ENCODE measurements around the gene GPX4. TPM values are rescaled to one million over a fixed set of nuclear protein-coding genes. Genes with fewer than 3 reads are reported as not detected.
A peak's percentile ranks its signal among the peaks of the same experiment; 100 is the strongest.
"Not testable (repeated sequence)": the region's sequence is repeated elsewhere in the genome, so short reads cannot be mapped to it uniquely, and the experiment has no call there.

GPX4 gene
- total RNA-seq, 1 donor from 2014 or later, result 345 TPM

DNA sequence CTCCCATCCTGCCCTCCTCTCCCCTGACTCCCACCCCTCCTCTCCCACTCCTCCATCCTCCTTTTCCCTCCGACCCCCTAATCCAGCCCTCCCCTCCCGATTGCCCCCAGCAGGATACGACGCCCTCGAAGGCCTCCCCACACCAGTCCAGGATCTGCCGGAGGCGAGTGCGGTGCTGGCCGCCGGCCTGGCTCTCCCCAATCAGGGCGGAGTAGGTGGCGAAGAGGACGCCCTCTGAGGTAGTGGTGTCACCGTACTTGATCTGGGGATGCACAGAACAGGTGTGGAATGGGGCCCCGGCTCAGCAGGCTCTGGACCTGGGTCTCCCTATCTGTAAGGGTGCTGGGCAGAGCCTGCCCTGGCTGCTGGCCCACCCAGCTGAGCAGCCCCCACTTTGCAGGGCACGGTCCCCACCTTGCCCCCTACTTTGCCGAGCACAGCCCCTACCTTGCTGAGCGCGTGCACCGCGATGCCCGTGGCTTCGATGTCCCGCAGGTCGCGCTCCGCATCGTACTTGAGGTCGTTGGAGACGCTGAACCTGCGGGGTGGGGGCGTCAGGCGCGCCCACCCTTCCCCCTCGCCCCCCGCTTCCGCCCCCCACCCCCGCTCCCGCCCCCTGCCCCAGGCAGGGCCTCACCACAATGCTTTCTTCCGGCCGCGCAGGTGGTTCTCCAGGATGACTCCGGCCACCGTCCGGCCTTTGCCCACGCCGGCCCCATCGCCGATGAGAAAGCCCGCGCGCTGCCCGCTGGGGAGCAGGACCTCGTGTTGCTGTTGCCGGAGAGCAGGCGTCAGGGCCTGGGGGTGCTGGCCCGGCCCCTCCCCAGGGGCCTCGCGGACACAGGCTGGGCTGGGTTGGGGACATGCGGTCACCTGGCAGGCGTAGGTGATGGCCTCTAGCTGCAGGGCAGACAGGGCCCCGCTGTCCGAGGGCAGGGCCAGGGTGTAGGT lies 18.5 kb downstream of the GPX4 start:
- ATAC-seq (ENCODE audit: poor library complexity) (no peak), DNase-seq (no peak)
- intact Hi-C loops (cut with DNase I), result no loop called here

- intact Hi-C loops (cut with DNase I), result no loop called here
- peak; percentile 63 for ATAC-seq (ENCODE audit: poor library complexity)
- DNase-seq, result peak; percentile 79
Measured at GRCh38 chr19:1122972-1123363, 19.2 kb downstream of the GPX4 start.

DNA sequence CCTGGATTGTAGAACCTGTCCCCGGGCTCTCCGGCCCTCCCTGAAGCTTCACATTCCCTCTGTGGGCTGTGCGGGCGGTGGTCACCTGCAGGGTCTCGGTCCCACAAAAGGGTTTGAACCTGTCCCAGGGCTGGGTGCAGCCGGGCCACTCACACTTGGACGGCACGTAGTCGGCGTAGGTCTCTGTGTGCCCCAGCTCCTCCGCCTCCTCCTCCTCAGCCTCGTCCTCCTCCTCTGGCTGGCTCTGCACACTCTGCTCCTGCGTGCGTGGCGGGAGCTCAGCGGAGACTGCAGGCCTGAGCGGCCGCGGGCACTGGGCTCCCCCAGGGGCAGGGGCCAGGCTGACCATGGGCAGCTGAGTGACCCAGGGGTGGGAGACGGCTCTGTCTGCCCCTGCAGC lies 19.6 kb downstream of the GPX4 start:
- intact Hi-C loops (cut with DNase I), result no loop called here
- no peak for DNase-seq

DNA sequence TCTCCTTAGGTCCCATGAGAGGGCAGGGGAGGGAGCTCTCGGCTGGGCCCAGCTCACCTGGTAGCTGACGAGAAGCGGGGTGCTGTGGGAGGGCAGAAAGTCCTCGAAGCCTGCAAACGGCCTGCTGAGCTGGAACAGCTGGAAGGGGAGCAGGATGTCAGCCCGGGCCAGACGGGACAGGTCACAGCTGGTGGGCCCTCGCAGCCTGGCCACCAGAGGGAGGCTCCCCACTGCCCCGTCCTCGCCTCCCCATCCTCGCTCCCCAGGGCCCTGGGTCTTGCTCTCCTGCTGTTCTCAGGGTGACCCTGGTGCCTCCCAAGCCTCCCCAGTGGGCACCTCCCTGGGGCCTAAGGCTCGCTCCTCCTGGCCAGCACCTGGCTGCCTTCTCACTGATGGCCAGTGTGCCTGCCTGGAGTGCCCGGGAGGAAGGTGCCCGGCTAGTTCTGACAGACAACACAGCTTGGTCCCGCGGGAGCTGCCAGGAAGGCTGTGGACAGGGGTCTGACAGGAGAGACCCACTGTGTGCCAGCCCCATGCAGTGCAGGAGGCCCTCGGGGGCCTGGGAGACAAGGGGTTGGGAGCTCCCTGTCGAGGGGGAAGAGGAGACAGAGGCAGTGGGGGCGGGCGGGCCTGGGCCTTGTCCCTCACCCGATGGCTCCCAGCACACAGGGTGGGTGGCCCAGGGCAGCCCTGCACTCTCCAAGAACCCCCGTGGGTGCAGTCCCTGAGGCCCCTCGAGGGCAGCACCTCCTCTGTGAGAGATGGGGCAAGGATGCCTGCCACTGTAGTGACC lies 20.3 kb downstream of the GPX4 start:
- ATAC-seq (ENCODE audit: poor library complexity) (no peak), DNase-seq (no peak)

More for the DNA sequence above, 19.6 kb downstream of the GPX4 start:
- no peak for ATAC-seq (ENCODE audit: poor library complexity)

GRCh38 chr19:1125601-1126467 lies 22.0 kb downstream of the GPX4 start:
- intact Hi-C loops (cut with DNase I), result no loop called here
- no peak for DNase-seq
- ATAC-seq (ENCODE audit: poor library complexity), result no peak

More for the DNA sequence above, 20.3 kb downstream of the GPX4 start:
- intact Hi-C loops (cut with DNase I), result no loop called here

- ATAC-seq (ENCODE audit: poor library complexity), result no peak
- no peak for DNase-seq
- intact Hi-C loops (cut with DNase I), result no loop called here
Measured at GRCh38 chr19:1126984-1127760, 23.4 kb downstream of the GPX4 start.

GRCh38 chr19:1128106-1128505 lies 24.3 kb downstream of the GPX4 start:
- DNase-seq (no peak), ATAC-seq (ENCODE audit: poor library complexity) (no peak)
- intact Hi-C loops (cut with DNase I), result no loop called here

DNA sequence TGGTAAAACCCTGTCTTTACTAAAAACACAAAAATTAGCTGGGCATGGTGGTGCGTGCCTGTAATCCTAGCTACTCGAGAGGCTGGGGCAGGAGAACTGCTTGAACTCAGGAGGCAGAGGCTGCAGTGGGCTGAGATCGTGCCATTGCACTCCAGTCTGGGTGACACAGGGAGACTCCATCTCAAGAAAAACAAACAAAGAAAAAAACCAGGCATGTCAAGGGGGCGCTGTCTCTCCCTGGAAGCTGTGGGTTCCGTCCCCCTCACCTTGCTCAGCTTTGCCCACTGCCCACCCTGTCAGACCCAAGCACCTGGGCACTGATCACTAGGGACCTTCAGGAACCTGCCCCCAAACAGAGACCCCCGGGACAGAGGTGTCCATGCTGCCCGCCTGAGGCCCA lies 25.3 kb downstream of the GPX4 start:
- DNase-seq; ATAC-seq (ENCODE audit: poor library complexity); intact Hi-C loops (cut with DNase I): not testable (repeated sequence)

GRCh38 chr19:1129535-1129934 lies 25.7 kb downstream of the GPX4 start:
- intact Hi-C loops (cut with DNase I), result no loop called here
- ATAC-seq (ENCODE audit: poor library complexity), result no peak
- no peak for DNase-seq

DNA sequence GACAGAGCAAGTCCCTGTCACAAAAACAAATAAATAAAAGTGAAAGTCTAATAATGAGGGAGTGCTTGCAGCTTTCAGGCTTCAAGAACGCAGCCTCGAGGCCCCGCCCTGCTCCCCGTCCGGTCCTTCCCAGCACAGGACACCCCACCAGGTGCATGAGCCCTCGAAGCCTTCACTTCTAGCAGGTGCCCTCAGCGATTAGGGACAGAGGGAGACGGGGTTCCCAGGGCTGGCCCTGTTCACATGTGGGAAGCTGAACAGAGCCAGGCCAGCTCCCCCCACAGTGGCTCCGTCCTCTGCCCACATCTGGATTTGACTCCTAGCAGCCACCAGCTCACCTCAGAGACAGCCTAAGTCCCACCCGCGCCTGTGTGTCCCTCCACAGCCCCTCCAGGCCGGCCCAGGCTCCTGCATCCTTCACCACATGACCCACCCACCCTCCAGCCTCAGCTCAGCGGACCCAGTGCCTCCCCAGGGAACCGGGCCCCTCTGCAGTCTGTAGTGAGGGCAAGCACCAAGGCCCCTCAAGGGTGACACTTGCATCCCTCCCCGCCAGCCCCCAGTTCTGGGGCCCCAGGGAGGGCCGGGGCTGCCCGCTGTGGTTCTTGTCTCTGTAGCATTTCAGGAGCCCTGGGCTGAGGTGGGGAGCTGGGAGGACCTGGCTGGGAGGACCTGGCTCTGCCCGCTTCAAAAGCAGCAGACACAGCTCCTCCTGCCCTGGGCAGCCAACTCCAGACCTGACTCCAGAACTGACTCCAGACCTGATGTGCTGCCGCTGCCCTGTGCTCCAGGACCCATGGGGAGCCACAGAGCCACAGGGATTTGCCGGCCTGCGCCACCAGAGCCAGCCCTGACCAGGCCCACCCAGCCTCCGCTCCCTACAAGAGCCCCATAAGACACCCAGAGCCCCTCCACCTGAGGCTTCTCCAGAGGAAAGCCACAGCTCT lies 27.2 kb downstream of the GPX4 start:
- ATAC-seq (ENCODE audit: poor library complexity) (no peak), DNase-seq (no peak)
- intact Hi-C loops (cut with DNase I), result no loop called here

- intact Hi-C loops (cut with DNase I), result no loop called here
- ATAC-seq (ENCODE audit: poor library complexity) (peak; percentile 87), DNase-seq (peak; percentile 95)
Measured at GRCh38 chr19:1131718-1132551, 28.1 kb downstream of the GPX4 start.

- ATAC-seq (ENCODE audit: poor library complexity) (peak; percentile 13), DNase-seq (no peak)
- intact Hi-C loops (cut with DNase I), result no loop called here
Measured at GRCh38 chr19:1132552-1133383, 29.0 kb downstream of the GPX4 start.

GRCh38 chr19:1133471-1133929 lies 29.7 kb downstream of the GPX4 start:
- ATAC-seq (ENCODE audit: poor library complexity), result no peak
- DNase-seq, result peak; percentile 69

DNA sequence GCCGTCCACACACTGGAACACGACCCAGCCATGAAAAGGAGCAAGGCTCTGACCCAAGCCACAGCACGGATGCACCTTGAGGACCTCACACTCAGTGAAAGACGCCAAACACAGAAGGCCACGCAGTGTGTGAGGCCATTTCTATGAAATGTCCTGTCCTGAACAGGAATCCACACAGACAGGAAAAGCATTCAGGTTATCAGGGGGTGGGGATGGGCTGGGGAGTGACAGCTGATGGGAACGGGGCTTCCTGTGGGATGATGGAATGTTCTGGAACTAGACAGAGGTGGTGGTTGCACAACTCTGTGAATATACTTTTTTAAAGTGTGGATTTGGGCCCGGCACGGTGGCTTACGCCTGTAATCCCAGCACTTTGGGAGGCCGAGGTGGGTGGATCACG lies 30.6 kb downstream of the GPX4 start:
- intact Hi-C loops (cut with DNase I), result no loop called here
- ATAC-seq (ENCODE audit: poor library complexity), result no peak
- DNase-seq, result no peak

More at GRCh38 chr19:1133471-1133929, 29.7 kb downstream of the GPX4 start:
- intact Hi-C loops (cut with DNase I), result no loop called here

DNA sequence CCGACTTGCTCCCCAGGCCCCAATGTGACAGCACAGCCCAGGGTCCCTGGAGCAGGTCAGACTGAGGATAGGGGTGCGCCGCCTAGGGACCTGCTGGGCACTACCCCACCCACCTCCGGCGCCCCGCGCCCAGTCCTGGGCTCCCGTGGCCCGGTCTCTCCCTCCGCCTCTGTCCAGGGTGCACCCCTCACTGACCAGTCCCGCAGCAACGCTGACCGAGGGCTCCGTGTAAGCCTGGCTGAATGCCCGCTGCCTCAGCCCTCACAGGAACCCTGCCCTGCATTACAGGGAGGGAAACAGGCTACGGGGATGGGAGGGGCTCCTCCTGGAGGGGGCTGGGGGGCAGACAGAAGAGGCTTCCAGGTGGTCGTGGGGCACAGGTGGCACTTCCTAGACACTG lies 31.7 kb downstream of the GPX4 start:
- intact Hi-C loops (cut with DNase I), result no loop called here
- ATAC-seq (ENCODE audit: poor library complexity) (no peak), DNase-seq (no peak)
